ENCODE measurements around the gene MRM3.
A peak's percentile ranks its signal among the peaks of the same experiment; 100 is the strongest.
"Not testable (repeated sequence)": the region's sequence is repeated elsewhere in the genome, so short reads cannot be mapped to it uniquely, and the experiment has no call there.

MRM3 gene

GRCh38 chr17:830950-831349, 48.8 kb downstream of the MRM3 start:
- Histone ChIP-seq H2AFZ (ENCODE audit: low read length) (no peak overlapping the region), H3K14ac (ENCODE audit: low read length) (no peak overlapping the region), H2AK5ac (ENCODE audit: low read depth, low read length) (no peak overlapping the region), H2BK120ac (ENCODE audit: low read depth, low read length) (no peak overlapping the region), H3K4me2 (ENCODE audit: insufficient read depth, low read length, poor library complexity, severe bottlenecking) (no peak overlapping the region), H2BK5ac (ENCODE audit: low read length) (no peak overlapping the region), H3K27ac (replicated peaks; ENCODE audit: low read length) (no peak overlapping the region), H3K79me1 (ENCODE audit: low read depth, low read length) (peaks cover 11% of the 10 kb centered on the region), H3K4ac (ENCODE audit: low read length) (no peak overlapping the region), H3K36me3 (replicated peaks in 1 of 2; ENCODE audit: control insufficient read depth in 2 of 2, insufficient read depth in 2 of 2, low read length in 2 of 2) (peaks cover under 1 to 16% of the 10 kb centered on the region in 2 donors), H2BK15ac (ENCODE audit: low read length) (no peak overlapping the region), H3K27me3 (ENCODE audit: control insufficient read depth in 3 of 3, insufficient read depth in 3 of 3, low read depth in 1 of 3, low read length in 3 of 3) (no peaks in the 10 kb centered on the region), H3K23ac (ENCODE audit: low read depth, low read length, poor library complexity) (no peak overlapping the region), H4K8ac (ENCODE audit: low read depth, low read length) (no peak overlapping the region), H2BK12ac (ENCODE audit: low read length) (no peak overlapping the region), H3K18ac (ENCODE audit: low read length) (no peak overlapping the region), H3K9me3 (replicated peaks in 1 of 2; ENCODE audit: control insufficient read depth in 2 of 2, insufficient read depth in 1 of 2, low read depth in 1 of 2, low read length in 2 of 2) (peaks cover 10 to 27% of the 10 kb centered on the region in 2 donors), H3K4me1 (ENCODE audit: control insufficient read depth in 2 of 2, insufficient read depth in 1 of 2, low read depth in 1 of 2, low read length in 2 of 2) (no peaks in the 10 kb centered on the region), H4K91ac (ENCODE audit: low read depth, low read length, poor library complexity) (no peak overlapping the region), H3K4me3 (ENCODE audit: low read length in 2 of 2) (no peak overlapping the region), H3K9ac (ENCODE audit: low read depth, low read length, poor library complexity) (no peak overlapping the region)
- no peak for DNase-seq (ENCODE audit: low spot score)
- no CpG with 5 or more reads among the region's 7 CpGs for WGBS, 2 donors (ENCODE audit: extremely low coverage in 2 of 2, insufficient read length in 2 of 2, insufficient replicate concordance in 1 of 2)

GRCh38 chr17:834136-834535, 52.0 kb downstream of the MRM3 start:
- Histone ChIP-seq H2AK5ac (ENCODE audit: low read depth, low read length) (no peak overlapping the region), H2AFZ (ENCODE audit: low read length) (no peak overlapping the region), H3K27ac (replicated peaks; ENCODE audit: low read length) (no peak overlapping the region), H3K4me1 (ENCODE audit: control insufficient read depth in 2 of 2, insufficient read depth in 1 of 2, low read depth in 1 of 2, low read length in 2 of 2) (no peaks in the 10 kb centered on the region), H3K14ac (ENCODE audit: low read length) (no peak overlapping the region), H3K23ac (ENCODE audit: low read depth, low read length, poor library complexity) (no peak overlapping the region), H3K18ac (ENCODE audit: low read length) (no peak overlapping the region), H3K36me3 (replicated peaks in 1 of 2; ENCODE audit: control insufficient read depth in 2 of 2, insufficient read depth in 2 of 2, low read length in 2 of 2) (peaks cover 0 to 34% of the 10 kb centered on the region in 2 donors), H3K4ac (ENCODE audit: low read length) (no peak overlapping the region), H3K9ac (ENCODE audit: low read depth, low read length, poor library complexity) (no peak overlapping the region), H2BK120ac (ENCODE audit: low read depth, low read length) (no peak overlapping the region), H2BK12ac (ENCODE audit: low read length) (no peak overlapping the region), H3K4me2 (ENCODE audit: insufficient read depth, low read length, poor library complexity, severe bottlenecking) (no peak overlapping the region), H3K9me3 (replicated peaks in 1 of 2; ENCODE audit: control insufficient read depth in 2 of 2, insufficient read depth in 1 of 2, low read depth in 1 of 2, low read length in 2 of 2) (peaks cover 10 to 31% of the 10 kb centered on the region in 2 donors), H2BK5ac (ENCODE audit: low read length) (no peak overlapping the region), H2BK15ac (ENCODE audit: low read length) (no peak overlapping the region), H4K91ac (ENCODE audit: low read depth, low read length, poor library complexity) (no peak overlapping the region), H3K4me3 (ENCODE audit: low read length in 2 of 2) (no peak overlapping the region), H4K8ac (ENCODE audit: low read depth, low read length) (no peak overlapping the region), H3K27me3 (ENCODE audit: control insufficient read depth in 3 of 3, insufficient read depth in 3 of 3, low read depth in 1 of 3, low read length in 3 of 3) (no peaks in the 10 kb centered on the region), H3K79me1 (ENCODE audit: low read depth, low read length) (peaks cover 11% of the 10 kb centered on the region)
- DNase-seq (ENCODE audit: low spot score), result no peak
- no CpG with 5 or more reads among the region's 6 CpGs for WGBS, 2 donors (ENCODE audit: extremely low coverage in 2 of 2, insufficient read length in 2 of 2, insufficient replicate concordance in 1 of 2)

GRCh38 chr17:835263-835662, 53.1 kb downstream of the MRM3 start:
- Histone ChIP-seq H3K27ac (replicated peaks; ENCODE audit: low read length) (peak overlapping the region; percentile 8), H2BK5ac (ENCODE audit: low read length) (no peak overlapping the region), H3K9ac (ENCODE audit: low read depth, low read length, poor library complexity) (no peak overlapping the region), H3K36me3 (replicated peaks in 1 of 2; ENCODE audit: control insufficient read depth in 2 of 2, insufficient read depth in 2 of 2, low read length in 2 of 2) (peaks cover 0 to 32% of the 10 kb centered on the region in 2 donors), H3K9me3 (replicated peaks in 1 of 2; ENCODE audit: control insufficient read depth in 2 of 2, insufficient read depth in 1 of 2, low read depth in 1 of 2, low read length in 2 of 2) (peaks cover 10 to 27% of the 10 kb centered on the region in 2 donors), H2AK5ac (ENCODE audit: low read depth, low read length) (no peak overlapping the region), H3K4me3 (ENCODE audit: low read length in 2 of 2) (no peak overlapping the region), H3K14ac (ENCODE audit: low read length) (no peak overlapping the region), H2BK120ac (ENCODE audit: low read depth, low read length) (no peak overlapping the region), H3K23ac (ENCODE audit: low read depth, low read length, poor library complexity) (no peak overlapping the region), H4K91ac (ENCODE audit: low read depth, low read length, poor library complexity) (no peak overlapping the region), H4K8ac (ENCODE audit: low read depth, low read length) (no peak overlapping the region), H3K4me2 (ENCODE audit: insufficient read depth, low read length, poor library complexity, severe bottlenecking) (no peak overlapping the region), H2AFZ (ENCODE audit: low read length) (no peak overlapping the region), H3K79me1 (ENCODE audit: low read depth, low read length) (peaks cover 11% of the 10 kb centered on the region), H2BK15ac (ENCODE audit: low read length) (no peak overlapping the region), H3K4ac (ENCODE audit: low read length) (no peak overlapping the region), H3K18ac (ENCODE audit: low read length) (no peak overlapping the region), H3K4me1 (ENCODE audit: control insufficient read depth in 2 of 2, insufficient read depth in 1 of 2, low read depth in 1 of 2, low read length in 2 of 2) (no peaks in the 10 kb centered on the region), H2BK12ac (ENCODE audit: low read length) (no peak overlapping the region), H3K27me3 (ENCODE audit: control insufficient read depth in 3 of 3, insufficient read depth in 3 of 3, low read depth in 1 of 3, low read length in 3 of 3) (no peaks in the 10 kb centered on the region)
- no CpG with 5 or more reads among the region's 9 CpGs for WGBS, 2 donors (ENCODE audit: extremely low coverage in 2 of 2, insufficient read length in 2 of 2, insufficient replicate concordance in 1 of 2)
- no peak for DNase-seq (ENCODE audit: low spot score)

- H4K91ac ChIP-seq (ENCODE audit: low read depth, low read length, poor library complexity); H3K27ac ChIP-seq (replicated peaks; ENCODE audit: low read length); H4K8ac ChIP-seq (ENCODE audit: low read depth, low read length); H2BK12ac ChIP-seq (ENCODE audit: low read length); H3K4me1 ChIP-seq (ENCODE audit: control insufficient read depth in 2 of 2, insufficient read depth in 1 of 2, low read depth in 1 of 2, low read length in 2 of 2); DNase-seq (ENCODE audit: low spot score); H2AK5ac ChIP-seq (ENCODE audit: low read depth, low read length); H2BK15ac ChIP-seq (ENCODE audit: low read length); H3K4ac ChIP-seq (ENCODE audit: low read length); H3K14ac ChIP-seq (ENCODE audit: low read length); H3K27me3 ChIP-seq (ENCODE audit: control insufficient read depth in 3 of 3, insufficient read depth in 3 of 3, low read depth in 1 of 3, low read length in 3 of 3); H3K4me3 ChIP-seq (ENCODE audit: low read length in 2 of 2); H3K18ac ChIP-seq (ENCODE audit: low read length); H3K23ac ChIP-seq (ENCODE audit: low read depth, low read length, poor library complexity); H3K9ac ChIP-seq (ENCODE audit: low read depth, low read length, poor library complexity); H3K4me2 ChIP-seq (ENCODE audit: insufficient read depth, low read length, poor library complexity, severe bottlenecking); H2BK120ac ChIP-seq (ENCODE audit: low read depth, low read length); H2BK5ac ChIP-seq (ENCODE audit: low read length); H2AFZ ChIP-seq (ENCODE audit: low read length): not testable (repeated sequence)
- peaks cover 13% of the 10 kb centered on the region for H3K79me1 ChIP-seq (ENCODE audit: low read depth, low read length)
- peaks cover 0 to 35% of the 10 kb centered on the region in 2 donors for H3K36me3 ChIP-seq (replicated peaks in 1 of 2; ENCODE audit: control insufficient read depth in 2 of 2, insufficient read depth in 2 of 2, low read length in 2 of 2)
- peaks cover 10 to 24% of the 10 kb centered on the region in 2 donors for H3K9me3 ChIP-seq (replicated peaks in 1 of 2; ENCODE audit: control insufficient read depth in 2 of 2, insufficient read depth in 1 of 2, low read depth in 1 of 2, low read length in 2 of 2)
- WGBS, 2 donors (ENCODE audit: extremely low coverage in 2 of 2, insufficient read length in 2 of 2, insufficient replicate concordance in 1 of 2), result no CpG with 5 or more reads among the region's 27 CpGs
These were observed 53.6 kb downstream of the MRM3 start for GRCh38 chr17:835721-836120.
